C1 segment of cervical spinal cord (tissue), 14 donors: Measurements from ENCODE around the gene SLAMF6.

Source experiments
- DNase-seq, 14 donors: peaks; one replicate each; lab custom pipeline; 2025; lab: John Stamatoyannopoulos, UW

Gene SLAMF6

DNA sequence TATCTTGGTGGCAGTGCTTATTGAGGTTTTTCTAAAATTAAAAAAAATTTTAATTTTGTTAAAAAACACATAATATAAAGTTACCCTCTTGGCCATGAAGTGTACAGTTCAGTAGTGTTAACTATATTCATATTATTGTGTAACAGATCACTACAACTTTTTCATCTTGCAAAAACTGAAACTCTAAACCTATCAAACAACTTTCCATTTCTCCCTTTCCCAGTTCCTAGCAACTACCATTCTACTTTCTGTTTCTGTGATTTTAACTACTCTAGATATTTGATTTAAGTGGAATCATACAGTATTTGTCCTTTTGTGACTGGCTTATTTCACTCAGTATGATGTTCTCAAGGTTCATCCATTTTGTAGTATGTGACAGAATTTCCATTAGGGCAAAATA lies 55.5 kb downstream of the SLAMF6 start:
- DNase-seq: no peak

GRCh38 chr1:160466961-160467360 lies 56.1 kb downstream of the SLAMF6 start:
- DNase-seq: no peak

DNA sequence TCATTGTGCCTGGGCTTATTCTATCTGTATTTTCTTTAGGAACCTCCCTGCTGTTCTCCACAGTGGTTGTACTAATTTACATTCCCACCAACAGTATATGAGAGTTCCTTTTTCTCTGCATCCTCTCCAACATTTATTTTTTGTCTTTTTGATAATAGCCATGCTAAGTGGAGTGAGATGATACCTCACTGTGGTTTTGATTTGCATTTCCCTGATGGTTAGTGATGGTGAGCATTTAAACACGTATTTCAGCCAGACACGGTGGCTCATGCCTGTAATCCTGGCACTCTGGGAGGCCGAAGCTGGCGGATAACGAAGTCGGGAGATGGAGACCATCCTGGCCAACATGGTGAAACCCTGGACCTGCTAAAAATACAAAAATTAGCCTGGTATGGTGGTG lies 57.9 kb downstream of the SLAMF6 start:
- no peak for DNase-seq

DNA sequence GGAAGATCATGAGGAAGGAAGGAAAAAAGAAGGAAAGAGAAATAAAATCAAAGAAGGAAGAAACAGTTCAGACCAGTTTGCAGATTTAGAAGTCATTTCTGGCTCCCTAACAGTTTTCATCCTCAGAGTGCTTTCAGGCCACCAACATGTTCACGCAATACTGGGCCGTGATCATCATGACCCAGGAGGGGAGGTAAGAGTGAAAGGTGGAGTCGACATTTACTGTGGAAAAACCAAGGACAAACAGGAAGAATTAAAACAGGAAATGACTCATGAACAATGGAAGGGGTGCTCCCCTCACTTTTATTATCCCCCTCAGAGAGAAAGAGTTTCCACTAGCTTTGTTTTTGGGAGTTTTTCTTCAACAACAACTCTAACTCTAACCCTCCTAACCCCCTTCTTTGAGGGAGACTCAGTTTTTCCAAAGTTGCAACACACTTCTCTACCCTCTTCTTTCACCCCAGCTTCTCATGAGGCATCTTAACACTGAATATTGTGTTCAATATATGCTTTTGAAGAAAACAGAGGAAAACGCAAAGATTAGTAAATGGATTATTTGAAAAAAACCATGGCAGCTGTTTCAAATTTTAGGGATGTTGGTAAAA lies 62.3 kb downstream of the SLAMF6 start:
- DNase-seq: no peak

DNA sequence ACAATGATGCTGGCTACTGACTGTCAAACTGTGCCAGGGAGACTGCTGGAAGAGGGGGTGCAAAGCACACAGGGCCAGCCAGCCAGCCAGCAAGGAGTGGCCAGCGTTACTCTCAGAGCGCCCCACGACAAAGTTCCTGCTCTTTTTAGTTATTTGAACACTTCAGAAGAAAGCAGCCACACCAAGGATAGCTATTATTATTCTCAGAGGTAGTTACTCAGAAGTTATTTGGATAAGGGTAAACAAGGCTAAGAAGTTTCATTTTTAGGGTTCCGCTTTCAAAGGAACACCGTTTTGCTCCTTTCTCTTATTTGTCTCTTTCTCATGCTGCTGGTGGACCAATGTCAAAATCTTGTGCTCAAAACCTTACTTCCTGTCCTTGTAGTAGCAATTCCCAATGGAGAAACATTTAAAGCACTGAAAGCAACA lies 62.8 kb downstream of the SLAMF6 start:
- DNase-seq: no peak

DNA sequence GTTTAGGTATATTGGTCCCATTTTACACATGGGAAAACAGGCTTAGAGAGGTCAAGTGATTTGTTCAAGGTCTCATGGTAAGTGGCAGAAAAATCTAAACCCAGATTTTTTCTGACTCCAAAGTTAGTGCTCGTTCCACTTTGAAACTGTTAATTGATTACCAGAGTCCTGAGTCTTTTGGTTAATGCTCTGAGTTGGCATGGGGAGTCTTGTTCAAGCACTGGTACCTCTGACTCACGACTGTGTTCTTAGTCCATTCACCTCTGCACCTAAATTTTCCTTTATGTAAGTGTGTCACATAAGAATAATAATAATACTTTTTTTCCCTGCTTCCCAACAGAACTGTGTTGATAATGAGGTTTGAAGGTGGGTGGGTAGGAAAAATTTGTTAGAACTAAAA lies 63.4 kb downstream of the SLAMF6 start:
- DNase-seq: no peak

DNA sequence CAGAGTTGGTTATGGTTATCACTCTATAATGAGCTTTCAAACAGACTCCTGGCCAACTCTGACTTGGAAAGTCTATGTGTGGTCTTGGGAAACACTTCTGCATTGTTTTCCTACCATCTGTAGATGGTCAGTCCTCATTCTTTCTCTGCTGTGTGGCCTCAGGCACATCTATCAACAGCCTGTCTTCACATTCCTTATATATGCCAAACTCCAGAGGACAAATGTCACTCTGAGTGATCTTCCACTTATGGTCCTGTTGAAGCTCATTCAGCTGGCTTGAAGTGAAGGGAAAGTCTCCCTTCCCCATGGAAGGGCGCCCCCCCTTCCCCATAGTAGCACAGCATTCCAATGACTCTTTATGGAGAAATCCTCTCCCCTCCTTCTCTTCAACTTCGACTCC lies 64.0 kb downstream of the SLAMF6 start:
- DNase-seq: no peak

DNA sequence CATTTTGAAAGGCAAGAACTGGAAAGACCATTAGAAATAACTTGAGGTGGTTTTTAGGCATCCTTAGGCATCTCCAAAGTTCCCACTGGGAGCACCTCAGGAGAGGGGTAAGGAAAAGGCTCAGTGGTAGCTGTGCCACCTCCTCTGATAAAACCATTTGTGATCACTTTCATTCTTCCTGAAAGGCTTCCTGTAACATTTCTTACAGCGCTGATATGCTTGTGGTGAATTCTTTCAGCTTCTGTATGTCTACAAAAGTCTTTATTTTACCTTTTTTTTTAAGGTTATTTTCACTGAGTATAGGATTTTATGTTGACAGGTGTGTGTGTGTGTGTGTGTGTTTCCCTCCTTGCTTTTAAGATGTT lies 67.9 kb downstream of the SLAMF6 start:
- no peak for DNase-seq

GRCh38 chr1:160454371-160455152 lies 68.5 kb downstream of the SLAMF6 start:
- DNase-seq: no peak

- DNase-seq: no peak
Measured at GRCh38 chr1:160453443-160453842, 69.6 kb downstream of the SLAMF6 start.

DNA sequence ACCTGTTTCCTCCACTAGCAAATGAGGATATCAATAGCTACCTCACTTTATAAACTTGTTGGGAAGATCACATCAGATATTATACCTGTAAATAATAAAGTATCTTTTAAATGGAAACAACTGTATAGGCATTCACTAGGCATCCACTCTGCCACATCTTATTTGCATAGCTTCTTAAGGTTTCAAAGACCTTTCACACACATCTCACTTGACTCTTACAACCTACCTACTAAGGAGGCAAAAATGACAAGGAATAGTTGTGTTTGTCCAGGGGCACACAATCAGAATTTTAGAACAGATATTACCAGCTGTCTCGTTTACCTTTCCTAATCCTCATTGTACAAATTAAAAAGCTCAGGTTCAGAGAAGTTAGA lies 71.2 kb downstream of the SLAMF6 start:
- no peak for DNase-seq

GRCh38 chr1:160451119-160451858 lies 71.8 kb downstream of the SLAMF6 start:
- DNase-seq: no peak

DNA sequence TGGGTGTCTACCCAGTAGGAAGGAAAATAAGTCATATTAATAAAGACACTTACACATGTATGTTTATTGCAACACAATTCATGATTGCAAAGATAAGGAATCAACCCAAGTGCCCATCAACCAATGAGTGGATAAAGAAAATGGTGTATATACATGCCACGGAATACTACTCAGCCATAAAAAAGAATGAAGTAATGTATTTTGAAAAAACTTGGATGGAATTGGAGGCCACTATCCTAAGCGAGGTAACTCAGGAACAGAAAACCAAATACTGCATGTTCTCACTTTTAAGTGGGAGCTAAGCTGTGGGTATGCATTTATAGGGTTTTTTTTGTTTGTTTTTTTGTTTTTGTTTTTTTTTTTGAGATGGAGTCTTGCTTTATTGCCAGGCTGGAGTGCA lies 73.6 kb downstream of the SLAMF6 start:
- no peak for DNase-seq

- DNase-seq: no peak
Measured at GRCh38 chr1:160446945-160447600, 76.0 kb downstream of the SLAMF6 start.

DNA sequence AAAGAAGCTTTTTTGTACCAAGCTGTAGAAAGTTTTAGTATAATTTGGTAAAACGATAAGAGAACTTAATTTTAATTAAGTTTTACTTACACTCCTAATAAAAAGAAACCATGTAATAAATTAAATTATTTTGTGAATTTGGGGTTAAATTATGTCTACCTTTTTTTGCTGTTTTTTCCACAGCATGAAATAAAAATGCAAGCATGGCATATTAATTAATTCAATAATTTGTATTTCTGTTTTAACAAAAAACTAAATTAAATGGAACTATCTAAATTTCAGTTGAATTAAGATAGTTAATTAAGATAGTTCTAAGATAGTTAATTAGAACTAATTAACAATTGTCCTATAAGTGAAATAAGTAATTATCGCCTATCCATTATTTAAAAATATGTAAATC lies 83.3 kb downstream of the SLAMF6 start:
- no peak for DNase-seq

GRCh38 chr1:160438935-160439334 lies 84.1 kb downstream of the SLAMF6 start:
- DNase-seq: no peak

- DNase-seq: no peak
Measured at GRCh38 chr1:160438317-160438918, 84.6 kb downstream of the SLAMF6 start.

- no peak for DNase-seq
Measured at GRCh38 chr1:160437432-160438316, 85.4 kb downstream of the SLAMF6 start.

DNA sequence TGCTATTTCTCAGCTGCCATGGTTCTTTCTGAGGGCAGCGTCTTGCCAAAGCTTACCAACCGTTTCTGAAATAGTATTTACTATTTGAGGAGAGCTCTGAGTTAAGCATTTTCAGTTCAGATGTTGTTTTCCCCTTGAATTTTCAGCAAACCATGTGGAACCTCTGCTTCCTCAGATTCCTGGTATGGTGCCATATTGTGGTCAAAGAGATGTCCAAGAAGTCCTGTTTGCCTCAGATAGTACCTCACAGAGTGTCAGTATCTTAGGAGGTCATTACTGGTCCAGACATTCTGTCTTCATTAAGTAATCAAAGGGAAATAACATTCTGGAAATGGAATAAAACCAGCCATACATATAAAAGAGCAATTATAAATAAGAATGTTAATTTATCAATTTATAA lies 86.1 kb downstream of the SLAMF6 start:
- DNase-seq: no peak
